Fibroblast of lung (primary cell): ENCODE measurements around the gene PTPRM. TPM values are rescaled to one million over a fixed set of nuclear protein-coding genes. Genes with fewer than 3 reads are reported as not detected.

Source experiments
- DNase-seq, 2 donors: peaks; one replicate each; pipeline versions ENCODE4 v3.0.0 to v3.0.0-alpha.2; 2010; ENCODE audit warnings: low read depth in 2 of 2
- H2AFZ ChIP-seq: 2 replicates; pipeline ENCODE4 v1.5.1; 2012; ENCODE audit warnings: low read length, control low read depth, inconsistent platforms
- H3K27ac ChIP-seq: 2 replicates; pipeline ENCODE4 v1.5.1; 2011; ENCODE audit warnings: low read length, control low read depth; ENCODE audit not compliant: insufficient read depth
- H3K27me3 ChIP-seq: 2 replicates; pipeline ENCODE4 v1.5.1; 2011; ENCODE audit warnings: mild to moderate bottlenecking, low read length; ENCODE audit not compliant: control insufficient read depth, insufficient read depth
- H3K36me3 ChIP-seq: 2 replicates; pipeline ENCODE4 v1.5.1; 2011; ENCODE audit warnings: low read length; ENCODE audit not compliant: control insufficient read depth, insufficient read depth
- H3K4me1 ChIP-seq: 2 replicates; pipeline ENCODE4 v1.5.1; 2011; ENCODE audit warnings: low read length; ENCODE audit not compliant: control insufficient read depth, insufficient read depth; ENCODE audit errors: extremely low read depth
- H3K4me2 ChIP-seq: 2 replicates; pipeline ENCODE4 v1.5.1; 2011; ENCODE audit warnings: low read length, control low read depth; ENCODE audit not compliant: insufficient read depth; ENCODE audit errors: extremely low read depth
- H3K4me3 ChIP-seq, 4 experiments: fragments of 200-600 bp in 1 of 4; sonication (generic) in 1 of 4; replicated peaks in 1 of 4; 2 replicates each; pipeline ENCODE4 v1.5.1; 2011 to 2016; ENCODE audit warnings: low read length in 4 of 4, low read depth in 3 of 4, mild to moderate bottlenecking in 3 of 4, control low read depth in 2 of 4, inconsistent platforms in 1 of 4, mixed read lengths in 1 of 4; ENCODE audit not compliant: insufficient read depth in 1 of 4; ENCODE audit errors: control extremely low read depth in 1 of 4
- H3K79me2 ChIP-seq: 2 replicates; pipeline ENCODE4 v1.5.1; 2012; ENCODE audit warnings: mild to moderate bottlenecking, low read length, inconsistent platforms; ENCODE audit not compliant: control insufficient read depth, insufficient read depth
- H3K9ac ChIP-seq: 2 replicates; pipeline ENCODE4 v1.5.1; 2011; ENCODE audit warnings: mild to moderate bottlenecking, low read length, control low read depth; ENCODE audit not compliant: insufficient read depth
- H3K9me3 ChIP-seq: 2 replicates; pipeline ENCODE4 v1.5.1; 2012; ENCODE audit warnings: low read depth, low read length; ENCODE audit not compliant: control insufficient read depth, insufficient read depth
- H4K20me1 ChIP-seq: 2 replicates; pipeline ENCODE4 v1.5.1; 2011; ENCODE audit warnings: low read length; ENCODE audit not compliant: control insufficient read depth, insufficient read depth; ENCODE audit errors: extremely low read depth
- CTCF ChIP-seq, 2 donors: IDR thresholded peaks in 1 of 2; conservative IDR thresholded peaks in 1 of 2; 1 replicate in 1 of 2; 2 replicates in 1 of 2; pipeline ENCODE4 v1.5.1; 2011 to 2012; ENCODE audit warnings: low read length in 2 of 2, control low read depth in 1 of 2, inconsistent platforms in 1 of 2, low read depth in 1 of 2, mild to moderate bottlenecking in 1 of 2
- EZH2 ChIP-seq: IDR thresholded peaks from 2 replicates; pipeline ENCODE4 v1.5.1; 2012; ENCODE audit warnings: low read length, control low read depth, mild to moderate bottlenecking; ENCODE audit errors: missing control alignments
- polyA plus RNA-seq, 2 donors: library from polyadenylated mRNA; depleted of rRNA in 1 of 2; stranded (reverse) in 1 of 2; unstranded in 1 of 2; fragments of >200 nt; gene quantifications; 2 replicates each; pipeline ENCODE4 v1.2.1, GENCODE V29; 2011 to 2012; ENCODE audit warnings: missing spikeins in 1 of 2
- total RNA-seq: library from RNA; depleted of rRNA; stranded (reverse); fragments of >200 nt; gene quantifications from 2 replicates; pipeline ENCODE4 v1.2.1, GENCODE V29; 2014

Gene PTPRM
- total and polyA plus RNA-seq, 2 donors (not counting 1 experiment from before 2014, with no cell fraction given), result 86.6 to 87.0 TPM

GRCh38 chr18:8140841-8141501 is 573.9 kb downstream of the PTPRM start:
- H3K27me3 ChIP-seq, result no peaks in the 10 kb centered on the region
- peak; percentile 64 to 74 for DNase-seq
- no peak for TF ChIP-seq CTCF (conservative IDR thresholded peaks at IDR 0.05 in 1 of 2, IDR thresholded peaks at IDR 0.05 in 1 of 2; ENCODE audit: low read depth in 1 of 2, low read length in 2 of 2)
- no peak for TF ChIP-seq EZH2
- H4K20me1 ChIP-seq, result no peaks in the 10 kb centered on the region
- no peaks in the 10 kb centered on the region for H3K36me3 ChIP-seq
- no peaks in the 10 kb centered on the region for H3K9me3 ChIP-seq
- no peak overlapping the region for H2AFZ ChIP-seq
- H3K4me2 ChIP-seq, result no peak overlapping the region
- no peak overlapping the region for H3K4me3 ChIP-seq
- no peaks in the 10 kb centered on the region for H3K79me2 ChIP-seq
- H3K27ac ChIP-seq, result no peak overlapping the region
- H3K4me1 ChIP-seq, result no peaks in the 10 kb centered on the region
- H3K9ac ChIP-seq, result no peak overlapping the region

DNA sequence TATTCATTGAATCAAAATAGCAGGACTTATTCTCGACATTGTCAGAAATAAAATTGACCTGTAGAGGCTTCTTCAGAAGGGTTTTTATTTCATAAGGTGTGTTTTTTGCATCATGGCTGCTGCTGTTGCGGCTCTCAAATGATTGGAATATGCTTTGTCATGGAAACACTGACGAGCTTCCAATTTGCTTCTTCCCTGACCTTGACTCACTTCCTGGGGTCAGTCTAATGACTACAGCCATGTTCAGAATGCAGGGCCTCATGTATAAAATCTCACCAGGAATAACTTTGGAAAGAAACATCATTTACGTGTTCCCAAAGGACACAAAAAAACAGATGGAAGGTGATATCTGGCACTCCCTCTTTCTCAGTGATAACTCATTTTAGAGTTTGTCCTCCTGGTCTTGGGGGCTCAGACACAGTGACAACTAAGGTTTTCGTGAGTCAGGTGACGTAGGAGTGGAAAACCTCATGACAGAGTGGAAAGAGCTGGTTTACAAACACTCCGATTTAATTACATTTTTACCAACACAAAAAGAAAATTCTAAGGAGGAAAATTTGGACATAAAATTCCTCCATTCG is 575.1 kb downstream of the PTPRM start:
- Histone ChIP-seq H4K20me1 (no peaks in the 10 kb centered on the region), H3K27me3 (no peaks in the 10 kb centered on the region), H3K4me1 (no peaks in the 10 kb centered on the region), H3K9me3 (no peaks in the 10 kb centered on the region), H3K4me2 (no peak overlapping the region), H3K79me2 (no peaks in the 10 kb centered on the region), H3K36me3 (no peaks in the 10 kb centered on the region), H3K4me3 (no peak overlapping the region), H3K27ac (peak overlapping the region; percentile 16), H3K9ac (no peak overlapping the region), H2AFZ (no peak overlapping the region)
- DNase-seq, result peak; percentile 54 to 65
- TF ChIP-seq CTCF (conservative IDR thresholded peaks at IDR 0.05 in 1 of 2, IDR thresholded peaks at IDR 0.05 in 1 of 2; ENCODE audit: low read depth in 1 of 2, low read length in 2 of 2) (no peak), EZH2 (no peak)

DNA sequence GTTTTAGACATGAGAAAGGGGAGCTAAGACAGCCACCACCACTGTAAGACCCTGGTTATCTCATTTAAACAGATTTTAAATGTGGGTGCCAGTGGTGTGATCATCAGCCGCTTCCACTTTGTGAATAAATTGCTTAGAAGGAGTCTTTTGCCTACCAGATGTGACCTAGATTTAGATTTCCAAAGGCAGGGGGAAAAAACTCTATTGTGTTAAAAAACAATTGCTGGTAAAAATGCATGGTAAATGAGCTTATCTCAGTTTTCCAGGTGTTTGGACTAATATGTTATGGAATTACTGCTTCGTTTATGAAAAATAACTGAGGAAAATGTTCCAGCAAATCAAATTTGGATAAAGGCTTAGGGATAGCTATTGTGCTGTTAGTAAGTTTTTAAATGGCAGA is 575.8 kb downstream of the PTPRM start:
- Histone ChIP-seq H2AFZ (no peak overlapping the region), H3K4me2 (no peak overlapping the region), H3K36me3 (no peaks in the 10 kb centered on the region), H3K27ac (no peak overlapping the region), H3K79me2 (no peaks in the 10 kb centered on the region), H3K9ac (no peak overlapping the region), H3K4me1 (no peaks in the 10 kb centered on the region), H3K27me3 (no peaks in the 10 kb centered on the region), H3K4me3 (no peak overlapping the region), H3K9me3 (no peaks in the 10 kb centered on the region), H4K20me1 (no peaks in the 10 kb centered on the region)
- no peak for TF ChIP-seq EZH2
- TF ChIP-seq CTCF (conservative IDR thresholded peaks at IDR 0.05 in 1 of 2, IDR thresholded peaks at IDR 0.05 in 1 of 2; ENCODE audit: low read depth in 1 of 2, low read length in 2 of 2), result no peak
- no peak for DNase-seq
